ENCODE measurements around the gene FOXD3. TPM values are rescaled to one million over a fixed set of nuclear protein-coding genes. Genes with fewer than 3 reads are reported as not detected.

The FOXD3 gene
- total and polyA plus RNA-seq, 7 experiments from 2014 or later = not detected

DNA sequence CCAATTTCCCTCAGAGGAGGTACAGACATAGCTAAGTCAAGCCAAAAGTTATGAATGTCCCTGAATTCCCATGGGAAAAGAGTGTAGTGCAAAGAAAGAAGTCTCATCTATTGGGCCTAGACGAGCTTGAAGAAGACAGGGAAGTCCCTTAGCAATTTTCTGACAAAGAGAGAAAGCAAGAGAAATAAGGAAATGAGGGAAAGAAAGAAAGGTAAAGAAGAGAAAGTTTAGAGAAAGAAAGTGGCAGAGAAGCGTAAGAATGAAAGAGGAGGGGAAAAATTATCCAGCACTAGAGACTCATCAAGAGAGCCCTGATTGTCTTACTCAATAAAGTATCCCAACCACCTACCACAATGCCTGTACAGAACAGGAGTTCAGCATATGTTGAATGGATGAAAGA lies 40.6 kb upstream of the FOXD3 start:
- peaks cover 0 to 1% (median 0%) of the 10 kb centered on the region in 7 donors for H3K4me1 Mint-ChIP-seq
- H3K9me3 Mint-ChIP-seq = peaks cover 0 to 10% (median 1%) of the 10 kb centered on the region in 11 donors
- DNase-seq (no peak), ATAC-seq (no peak)
- no peak overlapping the region for H3K27ac Mint-ChIP-seq
- no peaks in the 10 kb centered on the region for H3K9me3 ChIP-seq (ENCODE audit: control insufficient read depth in 2 of 3, low read length in 3 of 3)
- H3K27me3 ChIP-seq (ENCODE audit: control insufficient read depth in 2 of 2, insufficient read depth in 2 of 2, low read length in 2 of 2) = no peaks in the 10 kb centered on the region
- ChIA-PET CTCF (no interaction called here), POLR2A (no interaction called here)
- intact Hi-C loops (cut with micrococcal nuclease) = no loop called here
- no peaks in the 10 kb centered on the region for H3K4me1 ChIP-seq (ENCODE audit: control insufficient read depth in 2 of 2, insufficient read depth in 2 of 2, low read length in 2 of 2)
- H3K27me3 Mint-ChIP-seq = peaks cover 2 to 17% (median 14%) of the 10 kb centered on the region in 5 donors
- no peak overlapping the region for H3K27ac ChIP-seq (ENCODE audit: low read depth, low read length)
- H3K36me3 Mint-ChIP-seq = no peaks in the 10 kb centered on the region
- H3K4me3 Mint-ChIP-seq = no peak overlapping the region
- H3K4me3 ChIP-seq (ENCODE audit: low read length) = no peak overlapping the region
- H3K36me3 ChIP-seq (ENCODE audit: control insufficient read depth in 2 of 3, insufficient read depth in 3 of 3, low read length in 3 of 3) = no peaks in the 10 kb centered on the region

GRCh38 chr1:63289135-63289534 lies 33.2 kb upstream of the FOXD3 start:
- Mint-ChIP-seq H3K9me3 (peaks cover 9 to 53% (median 22%) of the 10 kb centered on the region in 11 donors), H3K4me1 (no peaks in the 10 kb centered on the region), H3K27me3 (peaks cover 0 to 20% (median 11%) of the 10 kb centered on the region in 5 donors), H3K27ac (no peak overlapping the region), H3K4me3 (no peak overlapping the region), H3K36me3 (peaks cover 0 to 12% (median 6%) of the 10 kb centered on the region in 5 donors)
- ChIA-PET CTCF (no interaction called here), POLR2A (no interaction called here)
- Histone ChIP-seq H3K27ac (ENCODE audit: low read depth, low read length) (no peak overlapping the region), H3K4me1 (ENCODE audit: control insufficient read depth in 2 of 2, insufficient read depth in 2 of 2, low read length in 2 of 2) (no peaks in the 10 kb centered on the region), H3K4me3 (ENCODE audit: low read length) (no peak overlapping the region), H3K27me3 (ENCODE audit: control insufficient read depth in 2 of 2, insufficient read depth in 2 of 2, low read length in 2 of 2) (no peaks in the 10 kb centered on the region), H3K9me3 (ENCODE audit: control insufficient read depth in 2 of 3, low read length in 3 of 3) (peaks cover 0 to 5% (median 0%) of the 10 kb centered on the region in 3 experiments), H3K36me3 (ENCODE audit: control insufficient read depth in 2 of 3, insufficient read depth in 3 of 3, low read length in 3 of 3) (no peaks in the 10 kb centered on the region)
- intact Hi-C loops (cut with micrococcal nuclease) = no loop called here
- DNase-seq (no peak), ATAC-seq (no peak)

GRCh38 chr1:63294803-63295594 lies 27.4 kb upstream of the FOXD3 start:
- CTCF ChIA-PET = no interaction called here
- POLR2A ChIA-PET = no interaction called here
- Histone ChIP-seq H3K4me1 (ENCODE audit: control insufficient read depth in 2 of 2, insufficient read depth in 2 of 2, low read length in 2 of 2) (no peaks in the 10 kb centered on the region), H3K36me3 (ENCODE audit: control insufficient read depth in 2 of 3, insufficient read depth in 3 of 3, low read length in 3 of 3) (no peaks in the 10 kb centered on the region), H3K27ac (ENCODE audit: low read depth, low read length) (no peak overlapping the region), H3K27me3 (ENCODE audit: control insufficient read depth in 2 of 2, insufficient read depth in 2 of 2, low read length in 2 of 2) (no peaks in the 10 kb centered on the region), H3K9me3 (ENCODE audit: control insufficient read depth in 2 of 3, low read length in 3 of 3) (peaks cover 0 to under 1% (median 0%) of the 10 kb centered on the region in 3 experiments), H3K4me3 (ENCODE audit: low read length) (no peak overlapping the region)
- ATAC-seq (no peak), DNase-seq (no peak)
- no peaks in the 10 kb centered on the region for H3K4me1 Mint-ChIP-seq
- H3K36me3 Mint-ChIP-seq = no peaks in the 10 kb centered on the region
- H3K27me3 Mint-ChIP-seq = peaks cover 4 to 23% (median 18%) of the 10 kb centered on the region in 5 donors
- H3K9me3 Mint-ChIP-seq = peaks cover 0 to 12% (median 5%) of the 10 kb centered on the region in 11 donors
- H3K27ac Mint-ChIP-seq = no peak overlapping the region
- intact Hi-C loops (cut with micrococcal nuclease) = no loop called here
- no peak overlapping the region for H3K4me3 Mint-ChIP-seq

GRCh38 chr1:63304410-63304809 lies 18.0 kb upstream of the FOXD3 start:
- intact Hi-C loops (cut with micrococcal nuclease) = no loop called here
- Mint-ChIP-seq H3K9me3 (peaks cover 0 to 13% (median 1%) of the 10 kb centered on the region in 11 donors), H3K4me1 (no peaks in the 10 kb centered on the region), H3K27me3 (peaks cover 33 to 67% (median 55%) of the 10 kb centered on the region in 5 donors), H3K4me3 (no peak overlapping the region), H3K36me3 (no peaks in the 10 kb centered on the region), H3K27ac (no peak overlapping the region)
- H3K9me3 ChIP-seq (ENCODE audit: control insufficient read depth in 2 of 3, low read length in 3 of 3) = no peaks in the 10 kb centered on the region
- no peak overlapping the region for H3K27ac ChIP-seq (ENCODE audit: low read depth, low read length)
- ATAC-seq (no peak), DNase-seq (no peak)
- H3K4me1 ChIP-seq (ENCODE audit: control insufficient read depth in 2 of 2, insufficient read depth in 2 of 2, low read length in 2 of 2) = no peaks in the 10 kb centered on the region
- H3K4me3 ChIP-seq (ENCODE audit: low read length) = no peak overlapping the region
- H3K27me3 ChIP-seq (ENCODE audit: control insufficient read depth in 2 of 2, insufficient read depth in 2 of 2, low read length in 2 of 2) = no peaks in the 10 kb centered on the region
- CTCF ChIA-PET = no interaction called here
- POLR2A ChIA-PET = no interaction called here
- H3K36me3 ChIP-seq (ENCODE audit: control insufficient read depth in 2 of 3, insufficient read depth in 3 of 3, low read length in 3 of 3) = no peaks in the 10 kb centered on the region

- DNase-seq = no peak
- no peak for ATAC-seq
- H3K4me3 Mint-ChIP-seq = no peak overlapping the region
- H3K9me3 Mint-ChIP-seq = peaks cover 0 to 13% (median 1%) of the 10 kb centered on the region in 11 donors
- Histone ChIP-seq H3K36me3 (ENCODE audit: control insufficient read depth in 2 of 3, insufficient read depth in 3 of 3, low read length in 3 of 3) (no peaks in the 10 kb centered on the region), H3K27ac (ENCODE audit: low read depth, low read length) (no peak overlapping the region), H3K9me3 (ENCODE audit: control insufficient read depth in 2 of 3, low read length in 3 of 3) (no peaks in the 10 kb centered on the region), H3K4me3 (ENCODE audit: low read length) (no peak overlapping the region), H3K27me3 (ENCODE audit: control insufficient read depth in 2 of 2, insufficient read depth in 2 of 2, low read length in 2 of 2) (no peaks in the 10 kb centered on the region), H3K4me1 (ENCODE audit: control insufficient read depth in 2 of 2, insufficient read depth in 2 of 2, low read length in 2 of 2) (no peaks in the 10 kb centered on the region)
- H3K36me3 Mint-ChIP-seq = no peaks in the 10 kb centered on the region
- CTCF ChIA-PET = no interaction called here
- H3K4me1 Mint-ChIP-seq = no peaks in the 10 kb centered on the region
- intact Hi-C loops (cut with micrococcal nuclease) = no loop called here
- H3K27ac Mint-ChIP-seq = no peak overlapping the region
- POLR2A ChIA-PET = no interaction called here
- peaks cover 33 to 72% (median 54%) of the 10 kb centered on the region in 5 donors for H3K27me3 Mint-ChIP-seq
Measured at GRCh38 chr1:63305043-63305442, 17.3 kb upstream of the FOXD3 start.

GRCh38 chr1:63307196-63307794 lies 15.1 kb upstream of the FOXD3 start:
- ATAC-seq = no peak
- Histone ChIP-seq H3K4me1 (ENCODE audit: control insufficient read depth in 2 of 2, insufficient read depth in 2 of 2, low read length in 2 of 2) (no peaks in the 10 kb centered on the region), H3K4me3 (ENCODE audit: low read length) (no peak overlapping the region), H3K27ac (ENCODE audit: low read depth, low read length) (no peak overlapping the region), H3K27me3 (ENCODE audit: control insufficient read depth in 2 of 2, insufficient read depth in 2 of 2, low read length in 2 of 2) (no peaks in the 10 kb centered on the region), H3K36me3 (ENCODE audit: control insufficient read depth in 2 of 3, insufficient read depth in 3 of 3, low read length in 3 of 3) (no peaks in the 10 kb centered on the region), H3K9me3 (ENCODE audit: control insufficient read depth in 2 of 3, low read length in 3 of 3) (no peaks in the 10 kb centered on the region)
- CTCF ChIA-PET = no interaction called here
- Mint-ChIP-seq H3K27me3 (peaks cover 35 to 69% (median 60%) of the 10 kb centered on the region in 5 donors), H3K9me3 (peaks cover 0 to 18% (median 1%) of the 10 kb centered on the region in 11 donors), H3K36me3 (no peaks in the 10 kb centered on the region), H3K4me3 (no peak overlapping the region), H3K27ac (no peak overlapping the region), H3K4me1 (no peaks in the 10 kb centered on the region)
- POLR2A ChIA-PET = no interaction called here
- intact Hi-C loops (cut with micrococcal nuclease) = no loop called here
- DNase-seq = no peak
